Activated CD8-positive, alpha-beta memory T cell treated with anti-CD3 and anti-CD28 coated beads, Interleukin-2, amount 50 U/mL, for 24 hours (primary cell): ENCODE measurements around the gene TMC4.
"Not testable (repeated sequence)": the region's sequence is repeated elsewhere in the genome, so short reads cannot be mapped to it uniquely, and the experiment has no call there.

Experiments
- DNase-seq: peaks from one replicate; pipeline ENCODE4 v3.0.0-alpha.2; 2020; ENCODE audit errors: extremely low read depth

Gene TMC4

DNA sequence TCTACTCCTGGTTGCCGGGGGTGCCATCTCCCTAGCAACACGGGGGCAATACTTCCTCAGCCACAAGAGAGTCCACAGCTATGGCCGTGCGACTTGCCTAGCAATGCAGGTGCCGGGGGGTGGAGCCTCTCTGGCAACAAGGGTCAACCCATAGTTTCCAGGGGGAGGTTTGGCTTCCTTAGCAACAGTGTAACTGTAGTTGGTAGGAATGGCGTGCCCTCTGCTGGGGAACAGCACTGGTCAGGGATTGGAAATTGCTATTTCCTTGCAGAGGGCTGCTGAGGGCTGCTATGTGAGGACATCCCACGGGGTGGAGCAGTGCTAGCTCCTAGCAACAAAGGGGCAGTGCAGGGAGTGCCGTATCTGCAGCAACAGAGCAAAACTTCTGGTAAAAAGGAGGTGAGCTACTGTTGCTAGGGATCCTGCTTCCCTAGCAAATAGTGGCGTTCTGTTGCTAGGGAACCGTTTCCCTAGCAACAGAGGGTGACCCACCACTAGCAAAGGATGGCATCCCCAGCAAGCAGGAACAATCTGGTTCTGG, 7.0 kb upstream of the TMC4 start:
- no peak for DNase-seq

DNA sequence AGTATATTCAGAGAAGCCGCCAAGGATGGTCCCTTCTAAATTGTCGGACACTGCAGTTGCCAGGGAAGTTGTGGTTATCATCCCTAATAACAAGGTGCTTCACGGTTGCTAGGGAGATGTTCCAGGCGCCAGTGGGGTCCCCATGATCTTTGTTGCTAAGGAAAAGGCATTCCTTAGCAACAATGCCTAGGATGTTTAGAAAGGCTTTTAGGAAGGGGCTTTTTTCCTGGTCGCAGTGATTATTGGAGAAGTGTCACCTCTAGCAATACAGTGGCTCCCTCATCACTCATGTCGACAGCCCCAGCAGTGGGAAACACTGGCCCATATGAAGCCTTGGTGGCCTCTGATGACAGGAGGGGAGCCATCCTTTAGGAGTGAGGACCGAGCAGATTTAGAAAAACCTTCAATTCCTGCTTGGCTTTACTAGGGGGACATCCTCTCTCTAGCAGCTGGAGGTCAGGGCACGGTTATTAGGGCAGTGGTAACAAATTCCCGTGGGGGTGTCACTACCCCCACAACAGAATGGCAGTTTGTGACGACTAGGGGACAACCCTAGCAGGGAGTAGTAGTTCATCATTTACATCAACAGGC, 6.4 kb upstream of the TMC4 start:
- no peak for DNase-seq

DNA sequence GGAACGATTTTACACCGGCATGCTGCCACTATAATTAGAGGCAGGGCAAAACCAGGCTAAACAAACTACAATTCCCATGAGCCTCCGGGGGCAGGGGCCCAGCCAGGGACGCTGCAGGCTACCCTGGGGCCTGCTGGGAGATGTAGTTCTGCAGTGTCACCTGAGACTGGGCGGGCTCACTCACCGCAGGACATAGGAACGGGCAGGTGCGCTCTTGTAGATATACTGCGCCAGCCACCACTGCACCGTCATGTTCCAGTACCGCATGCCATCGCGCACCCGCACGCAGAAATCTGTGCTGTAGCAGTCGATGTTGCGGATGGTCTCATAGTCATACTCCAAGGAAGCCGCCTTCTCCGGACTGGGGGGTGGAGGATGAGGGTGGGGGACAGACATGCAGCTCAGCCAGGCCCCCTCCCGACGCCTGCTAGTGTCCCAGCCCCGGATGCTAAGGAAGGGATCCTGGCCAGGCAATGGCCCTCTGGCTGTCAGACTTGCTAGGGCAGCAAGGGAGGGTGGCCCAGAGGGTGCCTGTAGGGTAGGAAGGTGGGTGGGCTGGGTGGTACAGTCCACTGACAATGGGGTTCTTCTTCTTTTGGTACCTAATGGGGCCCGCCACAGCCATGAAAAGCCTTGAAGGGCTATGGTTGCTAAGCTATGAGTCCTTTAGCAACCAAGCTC, 5.8 kb upstream of the TMC4 start:
- no peak for DNase-seq

DNA sequence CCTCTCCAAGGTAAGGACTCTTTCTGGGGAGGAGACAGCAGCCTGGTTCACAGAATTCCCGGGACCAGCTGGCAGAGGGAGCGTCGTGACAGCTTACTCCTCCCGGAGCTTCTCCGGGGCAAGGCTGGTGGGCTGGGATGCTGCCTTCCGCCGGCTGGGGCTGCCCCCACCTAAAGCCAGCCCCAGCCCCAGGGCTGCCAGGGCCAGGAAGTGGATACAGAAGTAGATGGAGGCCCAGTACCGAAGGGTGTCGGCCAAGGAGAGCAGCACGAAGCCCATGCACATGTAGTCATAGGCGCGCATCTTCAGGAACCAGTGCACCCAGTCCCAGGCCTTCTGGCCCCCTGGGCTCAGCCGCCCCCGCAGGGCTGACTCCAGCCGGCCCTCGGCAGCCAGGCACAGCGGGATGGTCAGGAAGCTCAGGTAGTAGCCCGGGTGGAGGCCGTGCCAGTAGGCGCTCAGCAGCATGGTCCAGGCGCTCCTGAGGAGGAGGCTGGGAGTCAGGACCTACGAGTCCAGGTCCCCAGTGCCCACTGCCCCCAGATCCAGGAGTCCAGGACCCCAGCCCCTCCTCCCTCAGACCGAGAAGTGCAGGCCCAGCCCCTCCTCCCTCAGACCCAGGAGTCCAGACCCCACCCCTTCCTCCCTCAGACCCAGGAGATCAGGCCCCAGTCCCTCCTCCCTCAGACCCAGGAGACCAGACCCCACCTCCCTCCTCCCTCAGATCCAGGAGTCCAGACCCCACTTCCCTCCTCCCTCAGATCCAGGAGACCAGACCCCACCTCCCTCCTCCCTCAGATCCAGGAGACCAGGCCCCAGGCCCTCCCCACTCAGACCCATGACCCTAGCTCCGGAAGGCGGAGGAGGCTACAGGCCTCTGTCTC, 1.2 kb upstream of the TMC4 start:
- no peak for DNase-seq

DNA sequence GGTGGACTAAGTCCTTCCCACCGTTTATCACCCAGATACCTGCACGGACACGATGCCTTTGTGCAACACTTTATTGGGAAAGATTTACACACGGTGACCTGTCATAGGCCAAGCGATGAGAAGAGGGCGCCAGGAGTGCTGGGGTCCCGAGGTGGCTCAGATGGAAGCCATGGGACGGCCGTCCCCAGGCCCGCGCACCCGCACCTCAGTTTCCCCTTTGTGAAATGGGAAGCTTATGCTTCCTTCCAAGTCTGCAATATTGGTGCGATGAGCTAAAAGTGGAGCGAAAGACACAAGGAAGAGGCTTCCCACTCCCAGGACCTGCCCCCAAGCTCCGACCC, 369 bp upstream of the TMC4 start:
- DNase-seq, result no peak

DNA sequence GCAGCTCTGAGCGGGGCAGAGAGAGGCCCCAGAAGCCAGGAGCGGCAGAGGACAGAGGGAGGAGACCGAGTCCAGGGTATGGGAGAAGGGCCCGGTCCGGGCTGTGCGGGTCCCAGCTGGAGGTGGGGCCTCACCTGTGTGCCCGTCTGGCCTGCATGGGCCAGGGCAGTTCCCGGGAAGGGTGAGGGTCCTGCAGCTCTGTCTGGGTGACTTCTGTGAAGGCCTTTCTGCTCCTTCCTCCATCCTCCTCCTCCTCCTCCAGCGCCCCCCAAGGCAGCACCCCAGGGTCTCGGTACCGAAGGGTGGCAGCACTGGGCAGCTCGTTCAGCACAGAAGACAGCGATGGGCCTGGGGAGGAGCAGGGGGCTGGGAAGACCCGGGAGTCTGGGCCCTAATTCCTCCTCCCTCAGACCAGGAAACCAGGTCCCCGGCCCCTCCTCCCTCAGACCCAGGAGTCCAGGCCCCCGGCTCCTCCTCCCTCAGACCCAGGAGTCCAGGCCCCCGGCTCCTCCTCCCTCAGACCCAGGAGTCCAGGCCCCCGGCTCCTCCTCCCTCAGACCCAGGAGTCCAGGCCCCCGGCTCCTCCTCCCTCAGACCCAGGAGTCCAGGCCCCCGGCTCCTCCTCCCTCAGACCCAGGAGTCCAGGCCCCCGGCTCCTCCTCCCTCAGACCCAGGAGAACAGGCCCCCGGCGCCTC, 1.1 kb downstream of the TMC4 start:
- not testable (repeated sequence) for DNase-seq

DNA sequence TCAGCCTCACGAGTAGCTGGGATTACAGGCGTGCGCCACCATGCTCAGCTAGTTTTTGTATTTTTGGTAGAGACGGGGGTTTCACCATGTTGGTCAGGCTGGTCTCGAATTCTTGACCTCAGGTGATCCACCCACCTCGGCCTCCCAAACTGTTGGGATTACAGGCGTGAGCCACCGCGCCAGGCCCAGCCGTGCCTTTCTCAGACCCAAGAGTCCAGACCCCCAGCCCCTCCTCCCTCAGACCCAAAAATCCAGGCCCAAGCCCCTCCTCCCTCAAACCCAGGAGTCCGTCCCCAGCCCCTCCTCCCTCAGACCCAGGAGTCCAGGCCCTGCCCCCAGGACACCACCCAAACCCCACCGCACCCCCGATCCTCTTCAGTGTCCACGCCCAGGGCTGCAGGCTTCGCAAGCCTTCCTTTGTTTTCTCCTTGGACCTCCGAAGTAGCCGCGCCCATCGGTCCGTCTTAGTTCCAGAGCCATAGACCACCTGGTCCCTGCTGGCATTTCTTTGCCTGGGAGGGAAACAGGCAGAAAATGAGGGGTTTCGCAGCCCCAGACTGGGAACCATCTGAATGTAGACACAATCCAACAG, 3.7 kb downstream of the TMC4 start:
- no peak for DNase-seq

DNA sequence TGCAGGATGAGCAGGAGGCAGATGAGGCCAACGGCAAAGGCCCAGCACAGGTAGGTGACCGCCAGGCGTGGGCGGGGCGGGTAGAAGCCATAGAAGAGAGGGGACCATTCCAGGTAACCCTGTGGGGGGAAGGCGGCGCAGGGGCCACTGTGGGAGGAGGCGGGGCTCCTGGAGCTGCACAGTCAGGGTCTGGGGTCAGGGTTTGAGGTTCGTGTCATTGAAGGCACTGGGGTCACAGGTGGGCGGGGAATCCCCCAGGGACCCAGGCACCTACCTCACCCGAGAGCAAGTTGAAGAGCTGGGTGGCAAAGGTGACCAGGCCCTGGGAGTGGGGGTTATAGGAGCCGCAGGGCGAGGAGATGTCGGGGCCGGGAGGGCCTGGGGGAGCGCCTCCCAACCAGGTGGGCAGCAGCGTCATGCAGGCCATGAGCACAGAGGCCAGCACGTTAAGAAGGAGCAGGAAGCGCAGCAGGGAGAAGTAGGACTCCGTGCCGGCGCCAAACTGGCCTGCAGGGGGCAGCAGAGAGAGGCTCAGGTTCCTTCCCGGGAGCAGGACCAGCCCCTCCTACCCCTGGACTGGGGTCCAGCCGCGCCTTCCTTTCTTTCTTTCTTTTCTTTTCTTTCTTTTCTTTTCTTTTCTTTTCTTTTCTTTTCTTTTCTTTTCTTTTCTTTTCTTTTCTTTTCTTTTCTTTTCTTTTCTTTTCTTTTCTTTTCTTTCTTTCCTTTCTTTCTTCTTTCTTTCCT, 4.6 kb downstream of the TMC4 start:
- DNase-seq, result peak; percentile 80

DNA sequence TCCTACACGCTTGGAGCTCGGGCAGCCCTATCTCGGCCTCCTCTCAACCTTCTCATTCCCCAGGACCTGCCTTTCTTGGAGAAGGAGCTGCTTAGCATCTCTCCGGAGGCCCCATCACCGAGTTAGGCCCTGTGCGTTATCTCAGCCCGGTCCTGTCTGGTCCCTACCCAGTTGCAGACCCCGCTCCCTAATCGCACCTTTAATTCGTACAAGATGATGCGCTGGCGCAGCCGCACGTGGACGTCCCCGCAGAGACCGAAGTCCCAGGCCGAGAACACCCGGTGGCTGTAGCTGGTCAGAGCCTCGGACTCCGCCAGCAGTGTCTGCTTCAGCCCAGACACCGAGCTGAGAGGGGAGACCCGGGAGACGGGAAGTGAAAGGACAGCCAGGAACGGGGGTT, 7.7 kb downstream of the TMC4 start:
- DNase-seq, result no peak

DNA sequence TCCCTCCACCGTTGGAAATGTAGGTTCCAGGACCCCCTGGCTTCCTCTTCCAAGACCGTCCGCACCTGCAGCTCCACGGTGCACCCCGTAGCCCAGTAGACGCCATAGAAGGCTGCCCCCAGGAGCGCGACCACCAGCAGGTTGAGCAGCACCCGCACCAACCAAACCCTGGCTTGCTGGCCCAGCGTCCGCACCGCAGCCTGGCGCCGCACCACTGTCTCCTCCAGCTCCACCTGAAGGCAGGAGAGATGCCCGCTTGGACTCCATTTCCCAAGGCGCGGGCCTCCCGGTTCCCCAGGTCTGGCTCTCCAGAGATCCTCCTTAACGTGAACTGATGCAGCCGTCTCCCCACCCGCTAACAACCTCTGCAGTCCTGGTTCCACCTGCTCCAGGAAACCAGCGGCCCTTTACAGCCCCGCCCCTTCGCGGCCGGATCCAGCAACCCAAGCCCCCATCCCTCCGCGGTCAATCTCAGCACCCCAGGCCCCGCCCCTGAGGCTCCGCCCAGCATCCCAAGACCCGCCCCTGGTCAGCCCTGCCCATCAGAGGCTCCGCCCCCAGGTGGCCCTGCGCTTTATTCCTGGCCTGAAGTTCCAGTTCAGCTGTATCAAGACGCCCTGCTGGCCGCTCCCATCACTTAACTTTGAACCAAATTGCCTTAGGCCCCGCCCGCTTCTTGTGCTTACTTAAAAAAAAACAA, 8.4 kb downstream of the TMC4 start:
- DNase-seq, result peak; percentile 28

DNA sequence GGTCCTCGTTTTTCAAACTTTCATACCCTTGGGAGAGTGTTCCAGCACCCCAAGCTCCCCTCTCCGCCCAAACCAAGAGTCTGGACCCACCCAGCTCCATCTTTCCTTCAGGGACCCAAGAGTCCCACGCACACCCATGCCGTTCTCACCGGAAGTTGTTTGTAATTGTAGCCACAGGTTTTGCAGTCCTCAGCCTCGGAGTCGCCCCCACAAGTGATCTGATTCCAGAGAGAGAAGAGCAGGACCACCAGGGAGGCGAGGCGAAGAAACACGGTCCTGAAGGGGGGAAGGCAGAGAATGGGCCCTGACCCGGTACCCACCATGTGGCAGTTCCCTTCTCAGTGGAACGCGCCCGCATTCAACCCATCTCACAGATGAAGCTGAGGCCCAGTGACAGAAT, 10.1 kb downstream of the TMC4 start:
- no peak for DNase-seq

DNA sequence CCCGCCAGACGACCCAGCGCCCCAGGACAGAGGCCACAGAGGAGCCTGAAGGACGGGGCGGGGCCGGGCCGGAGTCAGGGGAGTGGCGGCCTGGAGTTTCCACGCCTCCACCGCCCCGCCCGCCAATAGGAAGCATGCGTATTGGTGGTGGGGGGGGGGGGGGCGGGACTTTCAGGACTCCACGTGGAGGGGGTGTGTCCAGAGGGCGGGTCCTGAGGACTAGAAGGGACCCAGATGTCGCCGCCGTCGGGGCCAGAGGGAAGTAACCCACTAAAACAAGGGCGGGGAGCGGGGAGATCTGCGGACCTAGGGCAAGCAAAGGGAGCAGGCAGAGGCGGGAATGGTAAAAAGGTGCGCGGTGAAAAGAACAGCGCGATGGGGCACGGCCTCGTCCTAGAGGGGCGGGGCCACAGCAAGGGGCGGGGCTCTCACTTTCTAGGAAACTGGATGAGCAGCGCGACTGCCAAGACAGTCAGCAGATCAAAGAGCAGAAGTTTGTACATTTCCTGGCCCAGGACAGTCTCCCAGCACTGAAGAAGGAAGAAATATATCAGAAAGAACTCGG, 10.6 kb downstream of the TMC4 start:
- peak; percentile 58 for DNase-seq

DNA sequence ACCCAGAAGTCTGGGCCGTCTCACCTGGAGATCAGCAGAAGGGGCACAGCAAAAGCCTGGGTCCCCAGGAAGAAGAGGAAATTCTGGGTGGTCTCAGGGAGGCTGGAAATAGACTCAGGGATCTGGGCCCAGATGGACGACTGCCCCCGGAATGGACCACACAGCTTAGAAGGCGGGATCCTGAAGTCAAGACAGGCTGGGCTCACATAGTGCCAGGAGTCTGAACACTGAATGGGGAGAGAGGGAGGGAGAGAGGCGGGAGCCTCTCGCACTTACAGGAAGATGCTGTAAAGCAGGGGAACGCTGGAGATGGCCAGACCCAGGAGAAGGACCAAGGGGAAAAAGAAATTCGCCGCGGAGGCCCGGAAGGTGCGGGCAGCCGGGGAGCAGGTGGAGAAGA, 12.1 kb downstream of the TMC4 start:
- no peak for DNase-seq

DNA sequence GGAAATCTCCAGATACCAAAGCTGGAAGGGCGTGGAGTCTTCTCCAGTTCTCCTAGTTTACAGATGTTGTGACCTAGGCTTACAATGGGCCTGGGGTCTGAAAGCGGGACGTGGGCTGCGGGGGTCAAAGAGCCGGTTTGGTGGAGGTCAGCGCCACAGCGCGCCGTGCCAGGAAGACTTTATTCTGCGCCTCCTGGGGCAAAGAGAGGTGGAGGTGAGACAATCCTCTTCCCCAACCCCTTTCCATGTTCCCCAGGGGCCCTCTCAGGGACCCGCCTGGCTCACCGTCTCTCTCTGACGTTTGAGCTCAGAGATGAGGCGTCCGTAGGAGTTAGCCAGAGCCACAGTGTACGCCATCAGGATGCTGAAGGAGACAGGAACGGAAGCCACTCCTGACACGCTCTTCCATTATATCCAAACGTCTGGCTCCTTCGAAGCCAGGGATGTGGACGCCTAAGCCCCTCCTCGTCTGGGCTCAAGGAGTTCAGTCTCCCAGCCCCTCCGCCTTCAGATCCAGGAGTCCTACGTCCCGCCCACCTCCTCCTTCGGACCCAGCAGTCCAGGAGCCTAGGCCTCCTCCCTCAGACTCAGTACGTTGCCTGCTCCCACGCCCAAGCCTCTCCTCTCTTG, 12.7 kb downstream of the TMC4 start:
- DNase-seq, result no peak

DNA sequence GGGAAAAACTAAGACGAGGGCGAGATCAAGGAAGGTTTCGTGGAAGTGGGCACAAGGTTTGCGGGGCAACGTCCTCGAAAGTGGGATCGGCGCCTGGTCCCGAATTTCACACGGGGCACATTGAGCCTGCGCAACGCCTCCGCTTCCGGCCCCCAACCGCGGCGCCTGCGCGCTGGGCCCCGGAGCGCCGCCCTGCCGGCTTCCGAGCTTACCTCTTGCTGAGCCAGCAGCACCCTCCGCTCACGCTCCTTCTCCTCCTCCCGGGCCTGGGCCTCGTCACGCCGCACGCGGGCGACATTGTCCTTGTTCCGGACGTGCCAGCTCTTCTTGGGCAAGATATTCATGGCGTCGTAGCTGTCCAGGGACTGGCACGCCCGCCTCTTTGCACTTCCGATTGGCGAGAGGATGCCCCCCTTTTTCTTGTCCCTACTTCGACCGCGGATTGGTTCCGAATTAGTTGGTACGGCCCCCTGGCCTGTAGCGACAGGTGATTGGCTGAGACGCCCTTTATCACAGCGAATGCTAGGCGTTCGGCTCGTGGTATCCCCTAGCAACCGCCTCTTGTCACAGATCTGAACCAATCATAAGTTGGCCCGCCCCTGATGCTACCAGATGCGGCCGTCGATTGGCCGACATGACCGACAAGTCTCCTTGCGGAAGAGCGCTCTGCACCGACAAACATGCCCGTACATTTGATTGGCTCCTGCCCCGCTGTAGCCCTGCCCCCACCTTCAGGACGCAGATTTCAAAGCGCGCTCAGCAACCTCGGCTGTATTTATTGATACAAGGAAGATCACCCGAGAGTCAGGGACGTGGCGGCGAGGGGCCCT, 13.4 kb downstream of the TMC4 start, which contains the start of gene LENG1:
LENG1 (minus strand) TSS at position 370 of the 830 bp plus-strand sequence; CDS start at position 344, 26 bp downstream.
- DNase-seq, result peak; percentile 98

DNA sequence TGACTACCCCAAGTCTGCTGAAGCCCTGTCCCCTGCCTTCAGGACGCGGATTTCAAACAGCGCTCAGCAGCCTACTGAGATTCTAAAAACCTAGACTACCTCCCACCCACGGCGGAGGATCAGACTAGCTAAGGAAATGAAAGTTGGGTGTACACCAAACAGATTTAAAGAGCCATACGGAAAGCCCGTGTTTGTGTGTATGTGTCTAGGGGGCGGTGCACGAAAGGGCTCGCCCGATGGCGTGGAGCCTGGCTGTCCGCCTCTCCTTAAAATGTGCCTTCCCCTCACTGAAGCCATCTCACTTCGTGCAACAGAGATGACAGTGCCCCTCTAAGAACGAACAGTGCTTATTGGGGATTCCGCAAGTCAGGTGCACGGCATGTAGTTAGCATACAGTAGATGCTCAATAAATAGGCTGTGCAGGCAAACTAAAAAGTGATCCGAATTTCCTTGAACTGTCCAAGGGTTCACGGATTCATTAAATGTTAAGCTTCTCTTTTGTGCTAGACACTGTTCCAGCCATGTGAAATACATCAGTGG, 14.1 kb downstream of the TMC4 start:
- DNase-seq, result no peak

DNA sequence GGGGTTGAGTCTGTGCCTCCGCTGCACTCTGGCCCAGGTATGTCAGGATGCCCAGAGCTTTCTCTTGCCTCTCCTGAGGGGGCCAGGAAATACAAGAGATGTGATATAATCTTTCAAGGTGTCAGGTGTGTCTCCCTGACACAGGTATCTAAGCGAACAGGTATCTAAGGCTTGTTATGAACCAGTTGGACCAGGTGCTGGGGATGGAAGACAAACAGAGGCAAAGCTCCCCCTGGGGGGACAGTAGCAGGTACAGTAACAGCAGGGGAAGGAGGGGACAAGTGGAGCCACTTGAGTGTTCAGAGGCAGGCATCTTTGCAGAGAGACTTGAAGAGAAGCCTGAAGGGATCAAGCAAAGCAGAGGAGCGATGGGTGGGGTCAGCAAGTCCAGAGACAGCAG, 16.0 kb downstream of the TMC4 start:
- no peak for DNase-seq

DNA sequence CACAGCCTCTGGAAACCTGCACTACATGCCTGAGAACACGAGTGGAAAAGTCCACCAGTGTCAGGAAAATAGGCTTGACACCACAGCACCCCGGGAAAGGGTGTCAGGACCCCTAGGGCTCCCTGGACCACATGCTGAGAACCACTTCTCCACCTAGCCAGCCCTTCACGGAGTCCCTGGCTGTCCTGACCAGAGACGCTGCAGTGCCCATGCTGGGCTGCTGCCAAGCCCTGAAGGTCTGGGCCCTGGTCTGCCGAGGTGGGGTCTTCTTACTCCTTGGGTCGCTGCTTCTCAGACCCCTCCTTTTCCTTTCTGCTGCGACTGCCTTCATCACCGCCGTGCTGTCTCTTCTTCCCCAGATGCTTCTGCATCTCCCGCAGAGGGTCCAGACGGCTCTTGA, 16.5 kb downstream of the TMC4 start:
- no peak for DNase-seq
